Spinal cord (tissue), 10 donors: ENCODE results near the gene ZNF793. TPM values are rescaled to one million over a fixed set of nuclear protein-coding genes. Genes with fewer than 3 reads are reported as not detected.

Experiments
- DNase-seq, 6 donors: peaks; one replicate each; pipeline versions ENCODE4 v3.0.0 to v3.0.0-alpha.2; 2013 to 2015; ENCODE audit warnings: low spot score in 6 of 6, low read depth in 4 of 6
- H3K27ac ChIP-seq: one replicate; pipeline ENCODE4 v1.5.1; 2013; ENCODE audit warnings: low read depth, low read length, control low read depth
- H3K27me3 ChIP-seq: one replicate; pipeline ENCODE4 v1.6.1; 2013; ENCODE audit warnings: low read length; ENCODE audit not compliant: control insufficient read depth, insufficient read depth
- H3K36me3 ChIP-seq: one replicate; pipeline ENCODE4 v1.6.1; 2013; ENCODE audit warnings: low read length; ENCODE audit not compliant: control insufficient read depth, insufficient read depth
- H3K4me1 ChIP-seq: one replicate; pipeline ENCODE4 v1.6.1; 2013; ENCODE audit warnings: low read length; ENCODE audit not compliant: control insufficient read depth, insufficient read depth
- H3K4me3 ChIP-seq: one replicate; pipeline ENCODE4 v1.5.1; 2013; ENCODE audit warnings: low read depth, low read length, control low read depth
- H3K9me3 ChIP-seq: one replicate; pipeline ENCODE4 v1.6.1; 2013; ENCODE audit warnings: low read length; ENCODE audit not compliant: control insufficient read depth, insufficient read depth
- WGBS: methylation state at CpG from one replicate; pipeline ENCODE4 v1.1.5; 2013; ENCODE audit warnings: missing lambda C conversion rate; ENCODE audit not compliant: insufficient coverage; 5-methylcytosine and 5-hydroxymethylcytosine counted together
- long read RNA-seq, 4 donors: transcript quantifications; one replicate each; lab custom pipeline, GENCODE V29; 2026
- polyA plus RNA-seq, 2 donors: library from polyadenylated mRNA; unstranded; fragments of 120-200 nt; gene quantifications; one replicate each; pipeline ENCODE4 v1.2.1, GENCODE V29; 2013; ENCODE audit not compliant: insufficient read length in 2 of 2
- total RNA-seq, 2 donors: library from RNA; depleted of rRNA in 1 of 2; stranded (reverse); fragments of 120-200 nt in 1 of 2; fragments of >200 nt in 1 of 2; gene quantifications; one replicate each; pipeline versions ENCODE4 v1.2.3 to v1.2.4, GENCODE V29; 2013 to 2014
- donor health status: healthy.

The ZNF793 gene
- 10 to 100 TPM; 17.8 to 23.3 TPM for total RNA-seq
- 10 to 100 TPM; 28.5 to 44.8 TPM for polyA plus RNA-seq
- long read RNA-seq, donor 1: 0 reads
- long read RNA-seq, donor 2: 0 reads
- long read RNA-seq, donor 3: 0 reads
- long read RNA-seq, donor 4: 0 reads

GRCh38 chr19:37506387-37507166 lies at the start of gene ZNF793:
TSS of gene ZNF793 (plus strand) at chr19:37506939. CDS start at chr19:37523440, 16,501 bp downstream.
- peaks cover 5% of the 10 kb centered on the region for H3K4me1 ChIP-seq
- WGBS: under 1% methylated on average over 40 of the region's 40 CpGs
- no peaks in the 10 kb centered on the region for H3K9me3 ChIP-seq
- DNase-seq: peak; percentile 84 to 99 (median 94)
- H3K36me3 ChIP-seq: peaks cover 15% of the 10 kb centered on the region
- peak within 1 kb of the TSS; percentile 87 for H3K4me3 ChIP-seq
- H3K27me3 ChIP-seq: no peaks in the 10 kb centered on the region
- H3K27ac ChIP-seq: peak within 1 kb of the TSS; percentile 96

DNA sequence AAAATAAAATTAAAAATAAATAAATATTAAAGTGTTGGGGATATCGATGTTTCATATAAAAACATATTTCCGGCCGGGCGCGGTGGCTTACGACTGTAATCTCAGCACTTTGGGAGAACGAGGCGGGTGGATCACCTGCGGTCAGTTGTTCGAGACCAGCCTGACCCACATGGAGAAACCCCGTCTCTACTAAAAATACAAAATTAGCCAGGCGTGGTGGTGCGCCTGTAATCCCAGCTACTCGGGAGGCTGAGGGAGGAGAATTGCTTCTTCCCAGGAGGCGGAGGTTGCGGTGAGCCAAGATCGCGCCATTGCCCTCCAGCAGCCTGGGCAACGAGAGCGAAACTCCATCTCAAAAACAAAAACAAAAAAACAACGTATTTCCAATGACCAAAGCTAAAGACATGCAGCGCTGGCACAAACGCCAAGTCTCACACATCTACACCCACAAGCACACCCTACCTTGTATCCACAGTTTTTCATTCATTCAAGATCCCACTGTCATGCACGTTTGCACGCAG lies 40.4 kb upstream of the ZNF793 start:
- DNase-seq: no peak
- Histone ChIP-seq H3K27me3 (no peaks in the 10 kb centered on the region), H3K4me3 (peak overlapping the region; percentile 76), H3K9me3 (peaks cover 2% of the 10 kb centered on the region), H3K27ac (peak overlapping the region; percentile 96), H3K36me3 (peaks cover 19% of the 10 kb centered on the region), H3K4me1 (peaks cover 20% of the 10 kb centered on the region)
- WGBS: under 1% methylated on average over 11 of the region's 25 CpGs

GRCh38 chr19:37466798-37467607 lies 39.7 kb upstream of the ZNF793 start, which contains the start of gene ZNF569:
TSS of gene ZNF569 (minus strand) at chr19:37467444. CDS start at chr19:37444921, 22,523 bp downstream.
- Histone ChIP-seq H3K9me3 (peaks cover 1% of the 10 kb centered on the region), H3K4me3 (peak within 1 kb of the TSS; percentile 76), H3K4me1 (peaks cover 20% of the 10 kb centered on the region), H3K27me3 (no peaks in the 10 kb centered on the region), H3K27ac (peak within 1 kb of the TSS; percentile 96), H3K36me3 (peaks cover 22% of the 10 kb centered on the region)
- under 1% methylated on average over 61 of the region's 62 CpGs for WGBS
- peak; percentile 88 to 99 (median 93) for DNase-seq

DNA sequence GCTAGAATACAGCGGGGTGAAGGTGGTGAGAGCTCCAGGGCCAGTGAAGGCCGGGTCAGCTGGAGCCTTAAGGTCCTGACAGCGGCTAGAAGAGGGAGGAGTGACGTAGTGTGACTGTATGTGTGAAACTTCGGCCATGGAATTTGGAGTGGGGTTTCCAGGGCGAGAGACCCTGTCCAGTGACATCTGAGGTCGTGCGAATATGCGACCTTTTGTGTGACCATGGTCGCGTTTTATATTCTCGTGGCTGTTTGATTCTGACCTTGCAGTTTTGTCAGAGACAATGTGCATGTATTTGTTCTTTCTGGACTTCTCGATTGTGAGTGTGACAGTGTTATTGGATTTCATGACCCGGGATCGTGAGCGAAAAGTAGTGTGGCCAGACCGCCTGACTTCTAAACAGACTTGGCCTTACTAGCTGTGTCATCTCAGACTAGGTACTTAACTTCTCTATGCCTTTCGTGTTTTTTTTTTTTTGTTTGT lies 39.1 kb upstream of the ZNF793 start:
- no peaks in the 10 kb centered on the region for H3K9me3 ChIP-seq
- H3K27ac ChIP-seq: peak overlapping the region; percentile 96
- H3K36me3 ChIP-seq: peaks cover 24% of the 10 kb centered on the region
- peak overlapping the region; percentile 76 for H3K4me3 ChIP-seq
- 24% methylated on average over 16 of the region's 18 CpGs for WGBS
- no peak for DNase-seq
- H3K27me3 ChIP-seq: no peaks in the 10 kb centered on the region
- H3K4me1 ChIP-seq: peaks cover 20% of the 10 kb centered on the region

GRCh38 chr19:37468961-37469777 lies 37.6 kb upstream of the ZNF793 start, which contains the start of gene ZNF570:
TSS of gene ZNF570 (plus strand) at chr19:37469356. CDS start at chr19:37470355, 999 bp downstream.
- peak within 1 kb of the TSS; percentile 93 for H3K27ac ChIP-seq
- 0% methylated on average over 63 of the region's 63 CpGs for WGBS

DNA sequence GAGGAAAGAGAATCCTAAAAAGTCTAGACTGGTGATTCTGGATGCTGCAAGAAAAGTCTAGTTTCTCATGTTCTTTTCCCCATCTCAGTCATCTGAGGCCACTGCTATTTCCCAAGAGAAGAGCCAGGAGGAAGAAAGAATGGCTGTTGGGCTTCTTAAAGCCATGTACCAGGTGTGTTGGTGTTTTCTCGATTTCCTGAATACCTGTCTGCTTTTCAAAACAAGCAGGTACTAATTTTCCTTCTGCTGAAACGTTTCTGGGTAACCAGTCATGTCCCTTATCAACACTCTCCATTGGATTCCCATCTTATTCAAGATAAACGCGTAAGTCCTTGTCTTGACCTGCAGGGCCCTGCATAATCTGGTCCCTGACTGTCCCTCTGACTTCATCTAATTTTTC lies 36.5 kb upstream of the ZNF793 start:
- no peaks in the 10 kb centered on the region for H3K9me3 ChIP-seq
- H3K36me3 ChIP-seq: peaks cover 14% of the 10 kb centered on the region
- WGBS: 94% methylated on average over 2 of the region's 4 CpGs
- DNase-seq: no peak
- no peaks in the 10 kb centered on the region for H3K27me3 ChIP-seq
- H3K4me1 ChIP-seq: peaks cover 20% of the 10 kb centered on the region
- no peak overlapping the region for H3K27ac ChIP-seq
- peak overlapping the region; percentile 86 for H3K4me3 ChIP-seq

More at GRCh38 chr19:37468961-37469777, 37.6 kb upstream of the ZNF793 start, which contains the start of gene ZNF570:
- H3K9me3 ChIP-seq: no peaks in the 10 kb centered on the region
- peak; percentile 81 to 97 (median 88) for DNase-seq
- H3K4me1 ChIP-seq: peaks cover 20% of the 10 kb centered on the region
- H3K36me3 ChIP-seq: peaks cover 21% of the 10 kb centered on the region
- H3K27me3 ChIP-seq: no peaks in the 10 kb centered on the region
- peak within 1 kb of the TSS; percentile 86 for H3K4me3 ChIP-seq

GRCh38 chr19:37472165-37472564 lies 34.6 kb upstream of the ZNF793 start:
- Histone ChIP-seq H3K4me3 (no peak overlapping the region), H3K27me3 (no peaks in the 10 kb centered on the region), H3K9me3 (no peaks in the 10 kb centered on the region), H3K4me1 (peaks cover 16% of the 10 kb centered on the region), H3K27ac (no peak overlapping the region), H3K36me3 (peaks cover 24% of the 10 kb centered on the region)
- DNase-seq: no peak
- WGBS: 100% methylated on average over 9 of the region's 9 CpGs

GRCh38 chr19:37484406-37485168 lies 22.2 kb upstream of the ZNF793 start:
- H3K9me3 ChIP-seq: peaks cover 29% of the 10 kb centered on the region
- no peak for DNase-seq
- peaks cover 44% of the 10 kb centered on the region for H3K36me3 ChIP-seq
- no CpG with 5 or more reads among the region's 8 CpGs for WGBS
- no peak overlapping the region for H3K27ac ChIP-seq
- no peaks in the 10 kb centered on the region for H3K4me1 ChIP-seq
- no peak overlapping the region for H3K4me3 ChIP-seq
- no peaks in the 10 kb centered on the region for H3K27me3 ChIP-seq
